A549 (cell line): Measurements from ENCODE around the gene CCDC33.

ENCODE experiments used
- KDM1A ChIP-seq: fragments of 200-600 bp; sonication (generic); IDR thresholded peaks from 2 replicates; pipeline ENCODE4 v1.6.1; 2016; ENCODE audit warnings: low read depth, mild to moderate bottlenecking
- POLR2A ChIP-seq: IDR thresholded peaks from 2 replicates; pipeline ENCODE4 v1.6.1; 2012; ENCODE audit warnings: mild to moderate bottlenecking, low read length
- TF ChIP-seq, protein P1 (sequence below): fragments of >200 bp; sonication (Bioruptor Twin); formaldehyde crosslinking; IDR thresholded peaks from 3 replicates; pipeline ENCODE4 v1.5.1; 2016
- TF ChIP-seq, protein P2 (sequence below): fragments of 200-600 bp; sonication (generic); IDR thresholded peaks from 2 replicates; pipeline ENCODE4 v1.6.1; 2016; ENCODE audit warnings: antibody characterized with exemption, mild to moderate bottlenecking, moderate library complexity

- TF ChIP-seq, protein P1, sequence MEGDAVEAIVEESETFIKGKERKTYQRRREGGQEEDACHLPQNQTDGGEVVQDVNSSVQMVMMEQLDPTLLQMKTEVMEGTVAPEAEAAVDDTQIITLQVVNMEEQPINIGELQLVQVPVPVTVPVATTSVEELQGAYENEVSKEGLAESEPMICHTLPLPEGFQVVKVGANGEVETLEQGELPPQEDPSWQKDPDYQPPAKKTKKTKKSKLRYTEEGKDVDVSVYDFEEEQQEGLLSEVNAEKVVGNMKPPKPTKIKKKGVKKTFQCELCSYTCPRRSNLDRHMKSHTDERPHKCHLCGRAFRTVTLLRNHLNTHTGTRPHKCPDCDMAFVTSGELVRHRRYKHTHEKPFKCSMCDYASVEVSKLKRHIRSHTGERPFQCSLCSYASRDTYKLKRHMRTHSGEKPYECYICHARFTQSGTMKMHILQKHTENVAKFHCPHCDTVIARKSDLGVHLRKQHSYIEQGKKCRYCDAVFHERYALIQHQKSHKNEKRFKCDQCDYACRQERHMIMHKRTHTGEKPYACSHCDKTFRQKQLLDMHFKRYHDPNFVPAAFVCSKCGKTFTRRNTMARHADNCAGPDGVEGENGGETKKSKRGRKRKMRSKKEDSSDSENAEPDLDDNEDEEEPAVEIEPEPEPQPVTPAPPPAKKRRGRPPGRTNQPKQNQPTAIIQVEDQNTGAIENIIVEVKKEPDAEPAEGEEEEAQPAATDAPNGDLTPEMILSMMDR: no peak
- TF ChIP-seq POLR2A (no peak), KDM1A (no peak)
- TF ChIP-seq, protein P2, sequence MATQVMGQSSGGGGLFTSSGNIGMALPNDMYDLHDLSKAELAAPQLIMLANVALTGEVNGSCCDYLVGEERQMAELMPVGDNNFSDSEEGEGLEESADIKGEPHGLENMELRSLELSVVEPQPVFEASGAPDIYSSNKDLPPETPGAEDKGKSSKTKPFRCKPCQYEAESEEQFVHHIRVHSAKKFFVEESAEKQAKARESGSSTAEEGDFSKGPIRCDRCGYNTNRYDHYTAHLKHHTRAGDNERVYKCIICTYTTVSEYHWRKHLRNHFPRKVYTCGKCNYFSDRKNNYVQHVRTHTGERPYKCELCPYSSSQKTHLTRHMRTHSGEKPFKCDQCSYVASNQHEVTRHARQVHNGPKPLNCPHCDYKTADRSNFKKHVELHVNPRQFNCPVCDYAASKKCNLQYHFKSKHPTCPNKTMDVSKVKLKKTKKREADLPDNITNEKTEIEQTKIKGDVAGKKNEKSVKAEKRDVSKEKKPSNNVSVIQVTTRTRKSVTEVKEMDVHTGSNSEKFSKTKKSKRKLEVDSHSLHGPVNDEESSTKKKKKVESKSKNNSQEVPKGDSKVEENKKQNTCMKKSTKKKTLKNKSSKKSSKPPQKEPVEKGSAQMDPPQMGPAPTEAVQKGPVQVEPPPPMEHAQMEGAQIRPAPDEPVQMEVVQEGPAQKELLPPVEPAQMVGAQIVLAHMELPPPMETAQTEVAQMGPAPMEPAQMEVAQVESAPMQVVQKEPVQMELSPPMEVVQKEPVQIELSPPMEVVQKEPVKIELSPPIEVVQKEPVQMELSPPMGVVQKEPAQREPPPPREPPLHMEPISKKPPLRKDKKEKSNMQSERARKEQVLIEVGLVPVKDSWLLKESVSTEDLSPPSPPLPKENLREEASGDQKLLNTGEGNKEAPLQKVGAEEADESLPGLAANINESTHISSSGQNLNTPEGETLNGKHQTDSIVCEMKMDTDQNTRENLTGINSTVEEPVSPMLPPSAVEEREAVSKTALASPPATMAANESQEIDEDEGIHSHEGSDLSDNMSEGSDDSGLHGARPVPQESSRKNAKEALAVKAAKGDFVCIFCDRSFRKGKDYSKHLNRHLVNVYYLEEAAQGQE: no peak
These were observed 103.2 kb downstream of the CCDC33 start for GRCh38 chr15:74339371-74339770.
